H1 (cell line): ENCODE results near the gene FCRLA. TPM values are rescaled to one million over a fixed set of nuclear protein-coding genes. Genes with fewer than 3 reads are reported as not detected.
A peak's percentile ranks its signal among the peaks of the same experiment; 100 is the strongest.

Experiments
- CTCF ChIA-PET: fragments of 300-600 bp; sonication (Branson Sonifier 250); formaldehyde crosslinking; loops from one replicate; lab custom pipeline; 2021; ENCODE audit not compliant: partially characterized antibody; lab: Charles Lee
- POLR2A ChIA-PET: fragments of 300-600 bp; sonication (Branson Sonifier 250); formaldehyde crosslinking; loops from one replicate; lab custom pipeline; 2021; ENCODE audit warnings: inconsistent platforms; ENCODE audit not compliant: partially characterized antibody; lab: Charles Lee
- DNase-seq, 2 experiments: peaks; one replicate each; pipeline versions ENCODE4 v3.0.0 to v3.0.0-alpha.2; 2010 to 2022; ENCODE audit warnings: low spot score in 2 of 2, low read depth in 1 of 2, mixed read lengths in 1 of 2
- FAIRE-seq: peaks from 2 replicates; lab custom pipeline; 2011; peaks lifted over from hg19 to GRCh38; lab: Jason Lieb, UNC
- H2AFZ ChIP-seq: 2 replicates; pipeline ENCODE4 v1.8.1; 2012; ENCODE audit warnings: low read length, inconsistent platforms
- H2AK5ac ChIP-seq: 2 replicates; pipeline ENCODE4 v1.6.1; 2013; ENCODE audit warnings: low read depth, low read length
- H2BK120ac ChIP-seq: replicated peaks from 2 replicates; pipeline ENCODE3; 2013; ENCODE audit warnings: low read depth, low read length, inconsistent platforms
- H2BK12ac ChIP-seq: 2 replicates; pipeline ENCODE4 v1.6.1; 2013; ENCODE audit warnings: low read depth, low read length
- H2BK15ac ChIP-seq: 2 replicates; pipeline ENCODE4 v1.6.1; 2013; ENCODE audit warnings: low read length
- H2BK20ac ChIP-seq: 2 replicates; pipeline ENCODE4 v1.6.1; 2013; ENCODE audit warnings: low read length
- H2BK5ac ChIP-seq: 2 replicates; pipeline ENCODE4 v1.6.1; 2013; ENCODE audit warnings: low read depth, low read length
- H3K14ac ChIP-seq: 2 replicates; pipeline ENCODE4 v1.6.1; 2013; ENCODE audit warnings: inconsistent platforms; ENCODE audit not compliant: insufficient read length
- H3K18ac ChIP-seq: 2 replicates; pipeline ENCODE4 v1.6.1; 2013; ENCODE audit warnings: low read length; ENCODE audit errors: extremely low read depth
- H3K23ac ChIP-seq: 2 replicates; pipeline ENCODE4 v1.6.1; 2013; ENCODE audit warnings: inconsistent platforms; ENCODE audit not compliant: insufficient read length
- H3K23me2 ChIP-seq: 2 replicates; pipeline ENCODE4 v1.6.1; 2013; ENCODE audit warnings: low read depth, low read length
- H3K27ac ChIP-seq: 2 replicates; pipeline ENCODE4 v1.6.1; 2011; ENCODE audit warnings: low read depth, low read length, inconsistent platforms
- H3K27me3 ChIP-seq, 4 experiments: replicated peaks in 1 of 4; 1 replicate in 1 of 4; 2 replicates in 3 of 4; pipeline versions ENCODE4 v1.6.1 to v1.8.1; 2011 to 2013; ENCODE audit warnings: low read length in 3 of 4, mild to moderate bottlenecking in 3 of 4, inconsistent platforms in 2 of 4, mixed read lengths in 2 of 4, moderate library complexity in 1 of 4; ENCODE audit not compliant: control insufficient read depth in 3 of 4, insufficient read depth in 3 of 4; ENCODE audit errors: extremely low read depth in 1 of 4
- H3K36me3 ChIP-seq, 4 experiments: 2 replicates each; pipeline versions ENCODE4 v1.6.1 to v1.8.1; 2011 to 2013; ENCODE audit warnings: mild to moderate bottlenecking in 4 of 4, low read length in 3 of 4, moderate library complexity in 2 of 4, control low read depth in 1 of 4, inconsistent platforms in 1 of 4; ENCODE audit not compliant: insufficient read depth in 4 of 4, control insufficient read depth in 2 of 4
- H3K4ac ChIP-seq: replicated peaks from 2 replicates; pipeline ENCODE3; 2013; ENCODE audit warnings: low read length, low read depth, mixed read lengths, inconsistent platforms; ENCODE audit not compliant: insufficient read length
- H3K4me1 ChIP-seq, 4 experiments: replicated peaks in 1 of 4; 1 replicate in 1 of 4; 2 replicates in 3 of 4; pipeline versions ENCODE4 v1.6.1 to v1.8.1; 2011 to 2013; ENCODE audit warnings: low read length in 3 of 4, inconsistent platforms in 2 of 4, mixed read lengths in 1 of 4; ENCODE audit not compliant: insufficient read depth in 4 of 4, control insufficient read depth in 3 of 4
- H3K4me2 ChIP-seq, 2 experiments: 2 replicates each; pipeline versions ENCODE4 v1.6.1 to v1.8.1; 2011 to 2013; ENCODE audit warnings: low read depth in 2 of 2, low read length in 2 of 2, control low read depth in 1 of 2, inconsistent platforms in 1 of 2, mild to moderate bottlenecking in 1 of 2; ENCODE audit not compliant: insufficient read depth in 1 of 2
- H3K4me3 ChIP-seq, 4 experiments: fragments of 200-600, 300-600 bp in 1 of 4; sonication (generic), shearing (Covaris generic), sonication (Bioruptor Twin) in 1 of 4; 2 replicates each; pipeline versions ENCODE4 v1.5.1 to v1.8.1; 2011 to 2016; ENCODE audit warnings: low read length in 4 of 4, low read depth in 3 of 4, control low read depth in 2 of 4, inconsistent platforms in 2 of 4, mild to moderate bottlenecking in 2 of 4, mixed read lengths in 1 of 4, moderate library complexity in 1 of 4; ENCODE audit not compliant: insufficient read depth in 2 of 4; ENCODE audit errors: extremely low read depth in 1 of 4
- H3K56ac ChIP-seq: replicated peaks from 2 replicates; pipeline ENCODE3; 2013; ENCODE audit warnings: low read depth, mild to moderate bottlenecking, mixed read lengths, low read length, inconsistent platforms; ENCODE audit not compliant: insufficient read length
- H3K79me1 ChIP-seq: 2 replicates; pipeline ENCODE4 v1.6.1; 2013; ENCODE audit warnings: low read depth, low read length, control low read depth
- H3K79me2 ChIP-seq, 2 experiments: 2 replicates each; pipeline versions ENCODE4 v1.6.1 to v1.8.1; 2012 to 2013; ENCODE audit warnings: low read length in 2 of 2, mild to moderate bottlenecking in 2 of 2, inconsistent platforms in 1 of 2; ENCODE audit not compliant: insufficient read depth in 2 of 2, control insufficient read depth in 1 of 2
- H3K9ac ChIP-seq, 4 experiments: replicated peaks in 1 of 4; 1 replicate in 1 of 4; 2 replicates in 3 of 4; pipeline versions ENCODE4 v1.6.1 to v1.8.1; 2011 to 2013; ENCODE audit warnings: low read depth in 3 of 4, low read length in 3 of 4, control low read depth in 2 of 4, mild to moderate bottlenecking in 2 of 4, moderate library complexity in 2 of 4, inconsistent platforms in 1 of 4; ENCODE audit errors: extremely low read depth in 1 of 4
- H3K9me3 ChIP-seq, 2 experiments: 2 replicates each; pipeline versions ENCODE4 v1.6.1 to v1.8.1; 2012 to 2013; ENCODE audit warnings: mild to moderate bottlenecking in 2 of 2, moderate library complexity in 2 of 2, control low read depth in 1 of 2, inconsistent platforms in 1 of 2, low read depth in 1 of 2, low read length in 1 of 2, mixed read lengths in 1 of 2; ENCODE audit not compliant: insufficient read depth in 2 of 2
- H4K20me1 ChIP-seq, 2 experiments: replicated peaks in 1 of 2; 2 replicates each; pipeline versions ENCODE3 to v1.8.1; 2011 to 2013; ENCODE audit warnings: inconsistent platforms in 2 of 2, low read length in 2 of 2, mild to moderate bottlenecking in 1 of 2; ENCODE audit not compliant: insufficient read depth in 2 of 2, control insufficient read depth in 1 of 2
- H4K5ac ChIP-seq: 2 replicates; pipeline ENCODE4 v1.6.1; 2013; ENCODE audit warnings: low read length, low read depth, mixed read lengths, inconsistent platforms; ENCODE audit not compliant: insufficient read length
- H4K8ac ChIP-seq: 2 replicates; pipeline ENCODE4 v1.8.0; 2013; ENCODE audit warnings: mild to moderate bottlenecking, moderate library complexity, low read length, inconsistent platforms; ENCODE audit not compliant: insufficient read depth; ENCODE audit errors: extremely low read depth
- H4K91ac ChIP-seq: replicated peaks from 2 replicates; pipeline ENCODE3; 2013; ENCODE audit warnings: low read length, mixed read lengths, inconsistent platforms; ENCODE audit not compliant: insufficient read length
- CBX8 ChIP-seq: fragments of 300-800, 300-1000 bp; sonication (generic); IDR thresholded peaks from 2 replicates; pipeline ENCODE4 v1.7.1; 2016; ENCODE audit warnings: low read depth, low read length, borderline replicate concordance
- CTBP2 ChIP-seq: IDR thresholded peaks from 2 replicates; pipeline ENCODE4 v1.7.0; 2011; ENCODE audit warnings: borderline replicate concordance, mild to moderate bottlenecking, moderate library complexity, mixed read lengths, low read length; ENCODE audit not compliant: insufficient read depth, insufficient read length
- EZH2 ChIP-seq: fragments of 200-600 bp; sonication (generic); IDR thresholded peaks from 2 replicates; pipeline ENCODE4 v1.7.1; 2012; ENCODE audit warnings: low read depth, mild to moderate bottlenecking, moderate library complexity, low read length, inconsistent platforms; ENCODE audit not compliant: severe bottlenecking
- KDM5A ChIP-seq: fragments of 200-600 bp; IDR thresholded peaks from 2 replicates; pipeline ENCODE4 v1.7.1; 2012; ENCODE audit warnings: mild to moderate bottlenecking, low read length, inconsistent platforms, mixed read lengths
- POLR2A ChIP-seq, 2 experiments: IDR thresholded peaks; 1 replicate in 1 of 2; 2 replicates in 1 of 2; pipeline ENCODE4 v1.6.1; 2011; ENCODE audit warnings: low read depth in 2 of 2, low read length in 2 of 2, mild to moderate bottlenecking in 2 of 2; ENCODE audit errors: control extremely low read depth in 1 of 2
- POLR2AphosphoS5 ChIP-seq: IDR thresholded peaks from 2 replicates; pipeline ENCODE4 v1.6.1; 2011; ENCODE audit warnings: low read depth, low read length
- USF2 ChIP-seq: IDR thresholded peaks from 2 replicates; pipeline ENCODE4 v1.6.1; 2011; ENCODE audit warnings: low read length, improper control_type of control experiment
- YY1 ChIP-seq: IDR thresholded peaks from 2 replicates; pipeline ENCODE4 v1.6.1; 2011; ENCODE audit warnings: low read depth, mild to moderate bottlenecking, low read length
- WGBS, 2 experiments: shearing (Covaris generic) in 1 of 2; methylation state at CpG; one replicate each; pipeline versions ENCODE4 v1.1.6 to v1.1.7; 2013 to 2015; ENCODE audit warnings: low lambda C conversion rate in 2 of 2, mixed read lengths in 2 of 2, inconsistent platforms in 1 of 2, low coverage in 1 of 2, missing lambda C conversion rate in 1 of 2; ENCODE audit not compliant: insufficient replicate concordance in 2 of 2, insufficient coverage in 1 of 2, insufficient read length in 1 of 2; ENCODE audit errors: extremely low coverage in 1 of 2, missing lambda C conversion rate in 1 of 2; 5-methylcytosine and 5-hydroxymethylcytosine counted together
- polyA plus RNA-seq, 7 experiments: library from polyadenylated mRNA; depleted of rRNA in 3 of 7; stranded (reverse) in 5 of 7; unstranded in 2 of 7; fragments of >200 nt in 5 of 7; fragments of 200-250 nt in 2 of 7; gene quantifications; 1 replicate in 5 of 7; 2 replicates in 1 of 7; 4 replicates in 1 of 7; pipeline versions ENCODE4 v1.2.1 to v1.2.3, GENCODE V29; 2011 to 2013; ENCODE audit warnings: missing spikeins in 2 of 7, mixed read lengths in 2 of 7
- total RNA-seq: library from RNA; stranded (reverse); fragmentation: NEBNext Ultra II Directional; extraction: Animal tissue kit (Norgen Biotek cat#: 25700); gene quantifications from 2 replicates; pipeline ENCODE4 v1.2.1, GENCODE V29; 2021

FCRLA gene
- total and polyA plus RNA-seq, 2 of the 8 experiments (the other 6 are each of a cell fraction or from before 2014, with no cell fraction given), result not detected

DNA sequence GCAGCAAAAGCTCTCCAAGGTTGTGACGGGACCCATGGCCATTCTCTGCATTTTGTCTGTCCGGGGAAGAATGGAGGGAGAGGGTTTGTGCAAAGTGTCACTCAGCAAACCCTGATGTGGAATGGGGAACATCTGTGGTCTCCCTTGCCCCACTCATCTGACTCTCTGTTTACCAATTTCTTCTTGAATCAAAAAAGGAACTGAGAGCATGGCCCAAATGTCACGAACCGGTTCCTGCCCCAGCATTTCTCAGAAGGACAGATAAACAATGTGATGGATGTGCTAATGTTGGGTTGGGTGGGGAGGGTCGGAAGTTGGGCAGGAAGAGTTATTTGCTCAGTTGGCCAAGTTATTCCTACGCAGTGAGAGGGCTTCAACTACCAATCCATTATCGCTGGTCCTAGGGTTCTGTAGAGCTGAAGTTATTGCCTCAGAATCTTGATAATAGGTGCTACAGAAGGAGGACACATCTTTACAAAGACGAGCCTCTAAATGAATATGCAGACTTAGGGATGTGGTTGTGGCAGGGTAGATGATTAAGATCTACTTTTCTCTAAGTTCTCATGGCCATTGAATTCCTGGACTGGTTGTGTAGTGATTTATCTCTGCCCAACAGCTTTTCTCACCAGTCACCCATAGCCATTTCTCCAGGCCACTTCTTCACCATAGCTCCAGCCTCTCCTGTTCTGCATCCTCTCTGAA, 33.0 kb downstream of the FCRLA start:
- no peak for FAIRE-seq
- Histone ChIP-seq H4K8ac (no peak overlapping the region), H2BK120ac (no peak overlapping the region), H3K56ac (no peak overlapping the region), H3K4me3 (no peak overlapping the region), H3K27ac (no peak overlapping the region), H2BK15ac (no peak overlapping the region), H3K23ac (no peak overlapping the region), H3K4me1 (peaks cover 1 to 14% (median 4%) of the 10 kb centered on the region in 4 experiments; a peak in 4 of 7 replicates), H3K23me2 (no peaks in the 10 kb centered on the region), H2AFZ (no peak overlapping the region), H3K18ac (no peak overlapping the region), H3K79me2 (no peaks in the 10 kb centered on the region), H3K14ac (no peak overlapping the region), H4K91ac (no peak overlapping the region), H3K36me3 (no peaks in the 10 kb centered on the region), H3K9ac (no peak overlapping the region), H3K27me3 (no peaks in the 10 kb centered on the region), H2BK12ac (0 out of 2 replicates have a peak overlapping the region, but pooled peaks have one; percentile 51), H3K4me2 (no peak overlapping the region), H3K79me1 (no peaks in the 10 kb centered on the region), H4K5ac (no peak overlapping the region), H2BK20ac (no peak overlapping the region), H3K4ac (no peak overlapping the region), H2AK5ac (no peak overlapping the region), H4K20me1 (no peaks in the 10 kb centered on the region), H3K9me3 (no peaks in the 10 kb centered on the region), H2BK5ac (no peak overlapping the region)
- POLR2A ChIA-PET, result interaction anchor here (2.3 to 4.8 kb wide), 2 partner anchors 10 to 13 kb away, joined by 9 to 24 read pairs; partner anchors contain the start of gene DUSP12
- no peak for DNase-seq
- WGBS, 2 experiments, result 77% methylated on average over 8 of the region's 8 CpGs; no CpG with 5 or more reads in 1 of the 2 experiments
- TF ChIP-seq POLR2AphosphoS5 (no peak), KDM5A (no peak), POLR2A (IDR thresholded peaks at IDR 0.05; ENCODE audit: control extremely low read depth in 1 of 2, low read depth in 2 of 2, low read length in 2 of 2) (no peak), YY1 (no peak), USF2 (no peak), EZH2 (no peak), CBX8 (no peak), CTBP2 (no peak)
- CTCF ChIA-PET, result interaction anchor here (0.6 to 10.3 kb wide), 10 partner anchors 13 to 381 kb away, joined by 3 to 69 read pairs (median 4); no protein-coding TSS in a partner anchor
